ENCODE data around the gene ST8SIA6. TPM values are rescaled to one million over a fixed set of nuclear protein-coding genes. Genes with fewer than 3 reads are reported as not detected.

The ST8SIA6 gene
- total RNA-seq, 2 experiments from 2014 or later = 0.19 to 0.34 TPM

- Mint-ChIP-seq H3K27me3 (peaks cover 8% of the 10 kb centered on the region), H3K4me1 (ENCODE audit: low read depth) (peaks cover under 1% of the 10 kb centered on the region), H3K27ac (no peak overlapping the region), H3K9me3 (no peaks in the 10 kb centered on the region), H3K4me3 (no peak overlapping the region), H3K36me3 (ENCODE audit: low read depth) (no peaks in the 10 kb centered on the region)
- Histone ChIP-seq H3K4me1 (ENCODE audit: insufficient read depth, low read length) (peaks cover 2% of the 10 kb centered on the region), H3K36me3 (ENCODE audit: insufficient read depth, low read length) (no peaks in the 10 kb centered on the region), H3K4me3 (ENCODE audit: low read length) (no peak overlapping the region), H3K9me3 (ENCODE audit: control insufficient read depth in 1 of 2, insufficient read depth in 1 of 2, low read length in 2 of 2) (no peaks in the 10 kb centered on the region), H3K27ac (ENCODE audit: low read depth in 1 of 2, low read length in 2 of 2) (no peak overlapping the region), H3K27me3 (ENCODE audit: control insufficient read depth in 1 of 2, insufficient read depth in 2 of 2, low read length in 2 of 2) (no peaks in the 10 kb centered on the region)
- CTCF ChIA-PET = no interaction called here
- TF ChIP-seq, protein P1, sequence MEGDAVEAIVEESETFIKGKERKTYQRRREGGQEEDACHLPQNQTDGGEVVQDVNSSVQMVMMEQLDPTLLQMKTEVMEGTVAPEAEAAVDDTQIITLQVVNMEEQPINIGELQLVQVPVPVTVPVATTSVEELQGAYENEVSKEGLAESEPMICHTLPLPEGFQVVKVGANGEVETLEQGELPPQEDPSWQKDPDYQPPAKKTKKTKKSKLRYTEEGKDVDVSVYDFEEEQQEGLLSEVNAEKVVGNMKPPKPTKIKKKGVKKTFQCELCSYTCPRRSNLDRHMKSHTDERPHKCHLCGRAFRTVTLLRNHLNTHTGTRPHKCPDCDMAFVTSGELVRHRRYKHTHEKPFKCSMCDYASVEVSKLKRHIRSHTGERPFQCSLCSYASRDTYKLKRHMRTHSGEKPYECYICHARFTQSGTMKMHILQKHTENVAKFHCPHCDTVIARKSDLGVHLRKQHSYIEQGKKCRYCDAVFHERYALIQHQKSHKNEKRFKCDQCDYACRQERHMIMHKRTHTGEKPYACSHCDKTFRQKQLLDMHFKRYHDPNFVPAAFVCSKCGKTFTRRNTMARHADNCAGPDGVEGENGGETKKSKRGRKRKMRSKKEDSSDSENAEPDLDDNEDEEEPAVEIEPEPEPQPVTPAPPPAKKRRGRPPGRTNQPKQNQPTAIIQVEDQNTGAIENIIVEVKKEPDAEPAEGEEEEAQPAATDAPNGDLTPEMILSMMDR (IDR thresholded peaks at IDR 0.05) = no peak
- intact Hi-C loops (cut with DNase I, micrococcal nuclease) = loop anchor here in 1 of 2 experiments (10.0 kb wide), 1 partner anchor 1219 kb away; the partner anchor contains the start of genes ARL5B and NSUN6
- POLR2A ChIA-PET = interaction anchor here (1.1 kb wide), 1 partner anchor 11 kb away, joined by 3 read pairs; no protein-coding TSS in a partner anchor
- DNase-seq = no peak
- no peak for ATAC-seq (ENCODE audit: poor library complexity)
Observed at GRCh38 chr10:17435953-17436352, 18.4 kb downstream of the ST8SIA6 start.

GRCh38 chr10:17435187-17435586 is 19.2 kb downstream of the ST8SIA6 start:
- no peak overlapping the region for H3K4me3 ChIP-seq (ENCODE audit: low read length)
- no peak overlapping the region for H3K27ac ChIP-seq (ENCODE audit: low read depth in 1 of 2, low read length in 2 of 2)
- Mint-ChIP-seq H3K36me3 (ENCODE audit: low read depth) (no peaks in the 10 kb centered on the region), H3K4me1 (ENCODE audit: low read depth) (peaks cover 8% of the 10 kb centered on the region), H3K9me3 (no peaks in the 10 kb centered on the region), H3K4me3 (no peak overlapping the region), H3K27ac (no peak overlapping the region), H3K27me3 (peaks cover 4% of the 10 kb centered on the region)
- intact Hi-C loops (cut with DNase I, micrococcal nuclease) = loop anchor here in 1 of 2 experiments (10.0 kb wide), 1 partner anchor 1220 kb away; the partner anchor contains the start of genes ARL5B and NSUN6
- H3K4me1 ChIP-seq (ENCODE audit: insufficient read depth, low read length) = peaks cover 7% of the 10 kb centered on the region
- CTCF ChIA-PET = no interaction called here
- POLR2A ChIA-PET = interaction anchor here (1.0 to 1.1 kb wide), 2 partner anchors 12 to 203 kb away, joined by 3 to 5 read pairs; no protein-coding TSS in a partner anchor
- TF ChIP-seq, protein P1 (IDR thresholded peaks at IDR 0.05) = no peak
- no peaks in the 10 kb centered on the region for H3K9me3 ChIP-seq (ENCODE audit: control insufficient read depth in 1 of 2, insufficient read depth in 1 of 2, low read length in 2 of 2)
- no peak for ATAC-seq (ENCODE audit: poor library complexity)
- DNase-seq = no peak
- no peaks in the 10 kb centered on the region for H3K27me3 ChIP-seq (ENCODE audit: control insufficient read depth in 1 of 2, insufficient read depth in 2 of 2, low read length in 2 of 2)
- H3K36me3 ChIP-seq (ENCODE audit: insufficient read depth, low read length) = no peaks in the 10 kb centered on the region

GRCh38 chr10:17432723-17433122 is 21.7 kb downstream of the ST8SIA6 start:
- ChIA-PET POLR2A (interaction anchor here (1.3 kb wide), 1 partner anchor 24 kb away, joined by 4 read pairs; no protein-coding TSS in a partner anchor), CTCF (interaction anchor here (0.5 to 1.6 kb wide), 2 partner anchors 23 to 462 kb away, joined by 4 to 6 read pairs; no protein-coding TSS in a partner anchor)
- H3K36me3 Mint-ChIP-seq (ENCODE audit: low read depth) = no peaks in the 10 kb centered on the region
- TF ChIP-seq, protein P1 (IDR thresholded peaks at IDR 0.05) = no peak
- peaks cover 33% of the 10 kb centered on the region for H3K4me1 Mint-ChIP-seq (ENCODE audit: low read depth)
- H3K27ac Mint-ChIP-seq = no peak overlapping the region
- peaks cover 27% of the 10 kb centered on the region for H3K4me1 ChIP-seq (ENCODE audit: insufficient read depth, low read length)
- peaks cover 4% of the 10 kb centered on the region for H3K27me3 Mint-ChIP-seq
- H3K4me3 Mint-ChIP-seq = no peak overlapping the region
- DNase-seq (no peak), ATAC-seq (ENCODE audit: poor library complexity) (no peak)
- no peak overlapping the region for H3K27ac ChIP-seq (ENCODE audit: low read depth in 1 of 2, low read length in 2 of 2)
- intact Hi-C loops (cut with DNase I, micrococcal nuclease) = loop anchor here in 1 of 2 experiments (5.0 to 10.0 kb wide), 2 partner anchors 590 to 1222 kb away; partner anchors contain the start of genes ARL5B and NSUN6
- no peaks in the 10 kb centered on the region for H3K9me3 Mint-ChIP-seq
- H3K36me3 ChIP-seq (ENCODE audit: insufficient read depth, low read length) = no peaks in the 10 kb centered on the region
- H3K9me3 ChIP-seq (ENCODE audit: control insufficient read depth in 1 of 2, insufficient read depth in 1 of 2, low read length in 2 of 2) = no peaks in the 10 kb centered on the region
- no peak overlapping the region for H3K4me3 ChIP-seq (ENCODE audit: low read length)
- no peaks in the 10 kb centered on the region for H3K27me3 ChIP-seq (ENCODE audit: control insufficient read depth in 1 of 2, insufficient read depth in 2 of 2, low read length in 2 of 2)

All from CD4-positive, alpha-beta T cell (primary cell).